Stimulated activated naive CD8-positive, alpha-beta T cell treated with anti-CD3 and anti-CD28 coated beads, Interleukin-15, Interleukin-2, amounts not matched to agents 100 U/mL and 50 U/mL, for 24 hours (primary cell): ENCODE results near the gene SMARCC2.
"Not testable (repeated sequence)": the region's sequence is repeated elsewhere in the genome, so short reads cannot be mapped to it uniquely, and the experiment has no call there.

ENCODE experiments used
- ATAC-seq: fragments of 150-1000 bp; cut with Tn5 transposase; one replicate; pipeline ENCODE4 v1.10.0; 2021
- DNase-seq: peaks from one replicate; pipeline ENCODE4 v3.0.0; 2021

The SMARCC2 gene

GRCh38 chr12:56163533-56164344, 25.5 kb downstream of the SMARCC2 start:
- ATAC-seq (no peak), DNase-seq (no peak)

- ATAC-seq (no peak), DNase-seq (no peak)
These were observed 26.6 kb downstream of the SMARCC2 start for GRCh38 chr12:56162468-56163290.

GRCh38 chr12:56161690-56162351, 27.5 kb downstream of the SMARCC2 start:
- ATAC-seq, result no peak
- no peak for DNase-seq

GRCh38 chr12:56160894-56161689, 28.2 kb downstream of the SMARCC2 start:
- DNase-seq (no peak), ATAC-seq (no peak)

GRCh38 chr12:56160193-56160763, 29.0 kb downstream of the SMARCC2 start:
- DNase-seq (peak; percentile 59), ATAC-seq (peak; percentile 38)

- ATAC-seq (no peak), DNase-seq (no peak)
These were observed 29.6 kb downstream of the SMARCC2 start for GRCh38 chr12:56159482-56160192.

GRCh38 chr12:56158926-56159461, 30.3 kb downstream of the SMARCC2 start:
- peak; percentile 6 for ATAC-seq
- peak; percentile 35 for DNase-seq

GRCh38 chr12:56158029-56158925, 31.0 kb downstream of the SMARCC2 start, which contains the start of gene MYL6:
TSS of gene MYL6 (plus strand) at chr12:56158359. CDS start at chr12:56158402, 43 bp downstream.
- ATAC-seq (peak; percentile 88), DNase-seq (peak; percentile 91)

GRCh38 chr12:56157201-56158028, 31.9 kb downstream of the SMARCC2 start:
- peak; percentile 60 for DNase-seq

GRCh38 chr12:56156464-56157200, 32.7 kb downstream of the SMARCC2 start:
- DNase-seq, ATAC-seq: not testable (repeated sequence)

More at GRCh38 chr12:56157201-56158028, 31.9 kb downstream of the SMARCC2 start:
- peak; percentile 19 for ATAC-seq

- ATAC-seq, result no peak
- no peak for DNase-seq
These were observed 33.9 kb downstream of the SMARCC2 start for GRCh38 chr12:56155256-56155845.

- DNase-seq (no peak), ATAC-seq (no peak)
These were observed 34.5 kb downstream of the SMARCC2 start for GRCh38 chr12:56154818-56155217.

- no peak for ATAC-seq
- DNase-seq, result no peak
These were observed 35.0 kb downstream of the SMARCC2 start for GRCh38 chr12:56154246-56154771.

GRCh38 chr12:56153678-56154065, 35.6 kb downstream of the SMARCC2 start:
- ATAC-seq (no peak), DNase-seq (no peak)

- DNase-seq, result no peak
- ATAC-seq, result no peak
These were observed 36.3 kb downstream of the SMARCC2 start for GRCh38 chr12:56152756-56153677.
